KMS-11 (cell line): ENCODE measurements around the gene HDLBP.

Experiments used
- H2AFZ ChIP-seq: fragments of 200-600 bp; sonication (generic); 2 replicates; pipeline ENCODE4 v1.6.1; 2016; ENCODE audit warnings: antibody characterized with exemption, mixed run types, low read depth
- H3K27ac ChIP-seq: fragments of 200-600 bp; sonication (generic); 2 replicates; pipeline ENCODE4 v1.6.1; 2016; ENCODE audit warnings: mild to moderate bottlenecking, mixed run types
- H3K27me3 ChIP-seq: fragments of 200-600 bp; sonication (generic); 2 replicates; pipeline ENCODE4 v1.6.1; 2017; ENCODE audit warnings: mild to moderate bottlenecking, low read depth, mixed run types, moderate library complexity; ENCODE audit not compliant: insufficient read depth
- H3K36me3 ChIP-seq: fragments of 200-600 bp; sonication (generic); 2 replicates; pipeline ENCODE4 v1.6.1; 2017; ENCODE audit warnings: mild to moderate bottlenecking, mixed run types; ENCODE audit not compliant: insufficient read depth
- H3K4me1 ChIP-seq: fragments of 200-600 bp; sonication (generic); 2 replicates; pipeline ENCODE4 v1.6.1; 2016; ENCODE audit warnings: mild to moderate bottlenecking, low read depth, mixed run types; ENCODE audit not compliant: poor library complexity, severe bottlenecking
- H3K4me2 ChIP-seq: fragments of 200-600 bp; sonication (generic); 2 replicates; pipeline ENCODE4 v1.7.0; 2016; ENCODE audit warnings: mild to moderate bottlenecking, mixed run types
- H3K4me3 ChIP-seq: fragments of 200-600 bp; sonication (generic); IDR thresholded peaks from 2 replicates; pipeline ENCODE4 v1.6.1; 2017; ENCODE audit warnings: low read depth, low read length, mixed read lengths; ENCODE audit not compliant: insufficient read depth
- H3K79me2 ChIP-seq: fragments of 200-600 bp; sonication (generic); 2 replicates; pipeline ENCODE4 v1.6.1; 2016; ENCODE audit warnings: low read depth, mixed run types; ENCODE audit not compliant: insufficient read depth
- H3K9ac ChIP-seq: fragments of 200-600 bp; sonication (generic); 2 replicates; pipeline ENCODE4 v1.6.1; 2016; ENCODE audit warnings: mild to moderate bottlenecking, mixed run types
- H4K20me1 ChIP-seq: fragments of 200-600 bp; sonication (generic); 2 replicates; pipeline ENCODE4 v1.6.1; 2016; ENCODE audit warnings: mild to moderate bottlenecking, mixed run types; ENCODE audit not compliant: insufficient read depth
- TF ChIP-seq, protein P1 (sequence below): fragments of 200-600 bp; sonication (generic); conservative IDR thresholded peaks from 2 replicates; pipeline ENCODE4 v1.6.1; 2017; ENCODE audit warnings: low read depth, mild to moderate bottlenecking, antibody characterized with exemption, low read length, moderate library complexity, mixed read lengths

HDLBP gene

DNA sequence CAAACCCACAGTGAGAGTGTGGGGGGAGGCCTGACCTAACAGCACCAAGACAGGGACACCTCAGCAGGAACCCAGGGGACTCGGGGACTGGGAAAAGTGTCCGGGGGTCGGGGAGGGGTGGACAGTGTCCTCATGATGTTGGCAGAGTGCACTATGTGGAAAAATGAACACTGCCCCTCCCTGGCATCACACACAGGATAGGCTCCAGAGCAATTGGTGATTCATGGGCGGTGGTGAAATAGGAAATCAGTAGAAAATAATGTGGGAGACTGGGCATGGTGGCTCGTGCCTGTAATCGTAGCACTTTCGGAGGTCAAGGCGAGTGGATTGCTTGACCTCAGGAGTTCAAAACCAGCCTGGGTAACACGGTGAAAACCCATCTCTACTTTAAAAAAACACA is 130.6 kb downstream of the HDLBP start:
- Histone ChIP-seq H3K9ac (no peak overlapping the region), H3K27me3 (0 out of 2 replicates have a peak, but pooled peaks cover 4% of the 10 kb centered on the region), H3K27ac (no peak overlapping the region), H4K20me1 (no peaks in the 10 kb centered on the region), H2AFZ (no peak overlapping the region), H3K79me2 (no peaks in the 10 kb centered on the region), H3K36me3 (no peaks in the 10 kb centered on the region), H3K4me1 (no peaks in the 10 kb centered on the region), H3K4me2 (no peak overlapping the region), H3K4me3 (no peak overlapping the region)
- TF ChIP-seq, protein P1, sequence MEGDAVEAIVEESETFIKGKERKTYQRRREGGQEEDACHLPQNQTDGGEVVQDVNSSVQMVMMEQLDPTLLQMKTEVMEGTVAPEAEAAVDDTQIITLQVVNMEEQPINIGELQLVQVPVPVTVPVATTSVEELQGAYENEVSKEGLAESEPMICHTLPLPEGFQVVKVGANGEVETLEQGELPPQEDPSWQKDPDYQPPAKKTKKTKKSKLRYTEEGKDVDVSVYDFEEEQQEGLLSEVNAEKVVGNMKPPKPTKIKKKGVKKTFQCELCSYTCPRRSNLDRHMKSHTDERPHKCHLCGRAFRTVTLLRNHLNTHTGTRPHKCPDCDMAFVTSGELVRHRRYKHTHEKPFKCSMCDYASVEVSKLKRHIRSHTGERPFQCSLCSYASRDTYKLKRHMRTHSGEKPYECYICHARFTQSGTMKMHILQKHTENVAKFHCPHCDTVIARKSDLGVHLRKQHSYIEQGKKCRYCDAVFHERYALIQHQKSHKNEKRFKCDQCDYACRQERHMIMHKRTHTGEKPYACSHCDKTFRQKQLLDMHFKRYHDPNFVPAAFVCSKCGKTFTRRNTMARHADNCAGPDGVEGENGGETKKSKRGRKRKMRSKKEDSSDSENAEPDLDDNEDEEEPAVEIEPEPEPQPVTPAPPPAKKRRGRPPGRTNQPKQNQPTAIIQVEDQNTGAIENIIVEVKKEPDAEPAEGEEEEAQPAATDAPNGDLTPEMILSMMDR, result no peak

DNA sequence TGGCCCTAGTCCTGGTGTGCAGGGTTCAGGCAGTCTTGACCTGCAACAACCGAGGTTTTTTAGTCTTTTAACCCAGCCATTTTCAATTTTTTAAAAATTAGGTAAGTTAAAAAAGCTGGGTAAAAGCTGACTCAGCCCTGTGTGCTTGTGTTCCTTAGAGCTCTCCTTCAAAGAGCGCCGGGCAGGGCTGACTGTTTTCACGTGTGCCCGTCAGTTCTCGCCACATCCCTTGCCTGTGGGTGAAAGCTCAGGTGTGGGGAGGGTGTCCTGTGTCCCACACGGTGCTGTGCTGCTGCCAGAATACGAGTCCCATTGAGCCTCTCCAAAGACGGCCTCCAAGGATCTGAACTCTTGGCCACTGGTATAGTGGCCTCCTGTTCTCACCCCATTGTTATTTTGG is 132.3 kb downstream of the HDLBP start:
- Histone ChIP-seq H3K79me2 (no peaks in the 10 kb centered on the region), H2AFZ (no peak overlapping the region), H3K27ac (no peak overlapping the region), H3K36me3 (no peaks in the 10 kb centered on the region), H3K27me3 (0 out of 2 replicates have a peak, but pooled peaks cover 3% of the 10 kb centered on the region), H3K4me1 (no peaks in the 10 kb centered on the region), H3K9ac (no peak overlapping the region), H3K4me3 (no peak overlapping the region), H3K4me2 (no peak overlapping the region), H4K20me1 (no peaks in the 10 kb centered on the region)
- TF ChIP-seq, protein P1, result no peak

DNA sequence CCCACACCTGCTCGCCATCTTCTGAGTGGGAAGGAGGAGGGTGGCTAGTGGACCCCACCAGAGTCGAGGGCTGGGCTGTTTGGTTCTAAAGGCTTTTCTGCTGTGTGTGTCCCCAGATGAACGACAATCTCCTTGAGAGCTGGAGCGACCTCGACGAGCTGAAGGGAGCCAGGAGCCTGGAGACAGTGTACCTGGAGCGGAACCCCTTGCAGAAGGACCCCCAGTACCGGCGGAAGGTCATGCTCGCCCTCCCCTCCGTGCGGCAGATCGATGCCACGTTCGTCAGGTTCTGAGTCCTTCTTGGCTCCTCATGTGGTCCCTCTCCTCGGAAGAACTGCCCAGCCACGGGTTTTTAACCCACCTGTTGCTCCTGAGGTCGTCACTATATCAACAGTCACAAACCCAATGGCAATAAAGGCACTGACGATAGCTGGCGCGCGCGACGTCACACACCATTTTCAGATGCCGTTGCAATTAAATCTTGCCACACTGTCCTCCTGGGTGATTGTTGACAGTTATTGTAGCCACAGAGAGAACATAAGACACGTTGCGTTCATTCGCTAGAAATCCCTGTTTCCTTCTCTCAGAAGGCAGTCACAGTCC is 132.8 kb downstream of the HDLBP start:
- Histone ChIP-seq H3K36me3 (no peaks in the 10 kb centered on the region), H3K9ac (no peak overlapping the region), H4K20me1 (no peaks in the 10 kb centered on the region), H3K79me2 (no peaks in the 10 kb centered on the region), H3K4me3 (no peak overlapping the region), H3K27me3 (no peaks in the 10 kb centered on the region), H3K4me2 (no peak overlapping the region), H3K27ac (no peak overlapping the region), H2AFZ (no peak overlapping the region), H3K4me1 (no peaks in the 10 kb centered on the region)
- TF ChIP-seq, protein P1, result no peak

DNA sequence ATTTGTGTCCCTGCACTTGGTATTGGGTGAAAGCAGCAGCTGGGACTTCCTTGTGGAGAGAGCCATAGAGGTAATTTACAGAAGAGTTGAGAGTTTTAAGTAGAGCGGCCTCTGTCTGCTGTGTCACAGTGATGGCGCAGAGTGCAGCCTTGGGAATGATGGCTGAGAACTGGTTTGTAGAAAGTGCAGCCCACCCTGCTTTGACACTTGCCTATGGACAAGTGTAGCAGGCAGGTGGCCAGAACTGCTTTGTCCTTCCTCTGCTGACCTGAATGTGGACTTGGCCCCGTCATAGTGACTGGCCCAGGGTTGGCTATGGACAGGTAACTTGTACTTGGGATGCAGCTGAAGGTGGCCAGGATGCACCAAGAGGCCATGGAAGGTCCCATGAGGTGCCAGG is 133.3 kb downstream of the HDLBP start:
- Histone ChIP-seq H3K27ac (no peak overlapping the region), H2AFZ (no peak overlapping the region), H3K4me1 (no peaks in the 10 kb centered on the region), H3K36me3 (no peaks in the 10 kb centered on the region), H3K79me2 (no peaks in the 10 kb centered on the region), H4K20me1 (no peaks in the 10 kb centered on the region), H3K4me2 (no peak overlapping the region), H3K9ac (no peak overlapping the region), H3K4me3 (no peak overlapping the region), H3K27me3 (no peaks in the 10 kb centered on the region)
- TF ChIP-seq, protein P1, result no peak
